GM12875 (cell line): ENCODE results near the gene NAB2.

ENCODE experiments used
- H3K4me3 ChIP-seq: one replicate; pipeline ENCODE4 v1.5.1; 2011; ENCODE audit warnings: low read depth, low read length, control low read depth
- TF ChIP-seq, protein P1 (sequence below): IDR thresholded peaks from 2 replicates; pipeline ENCODE4 v1.5.1; 2011; ENCODE audit warnings: low read depth, mild to moderate bottlenecking, control low read depth, inconsistent platforms, low read length, moderate library complexity, borderline replicate concordance; ENCODE audit not compliant: insufficient read depth

The NAB2 gene

DNA sequence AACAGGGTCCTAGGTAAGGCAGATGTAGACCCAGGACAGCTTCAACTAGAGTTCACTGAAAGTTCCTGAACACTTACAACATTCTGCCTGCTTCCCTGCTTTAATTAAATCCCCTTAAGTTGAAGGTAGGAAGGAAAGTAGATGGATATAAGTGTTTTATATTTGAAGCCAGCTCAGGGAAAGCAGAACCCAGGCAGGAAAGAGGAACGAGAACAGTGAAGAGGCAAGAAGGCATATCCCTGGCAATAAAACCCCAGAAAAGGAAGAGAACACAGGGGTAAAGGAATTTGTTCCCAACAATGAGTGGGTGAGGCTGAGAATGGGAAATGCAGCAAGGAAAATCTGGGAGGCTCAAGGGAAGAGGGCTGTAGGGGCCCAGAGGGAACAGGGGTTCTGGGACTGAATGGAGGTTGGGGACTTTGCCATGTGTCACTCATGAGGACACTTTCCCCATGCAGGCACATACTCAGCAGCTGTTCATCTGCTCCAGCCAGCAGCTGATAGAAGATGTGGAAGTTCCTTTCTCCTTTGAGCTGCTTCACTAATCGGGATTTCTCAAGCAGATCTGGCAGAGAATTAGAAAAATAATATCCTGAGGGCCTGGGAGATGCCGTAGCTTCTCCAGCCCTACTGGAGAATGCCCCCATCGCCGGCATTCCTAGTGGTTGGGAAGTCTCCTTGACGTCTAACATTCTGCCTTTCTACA, 42.7 kb upstream of the NAB2 start:
- H3K4me3 ChIP-seq = no peak overlapping the region
- TF ChIP-seq, protein P1, sequence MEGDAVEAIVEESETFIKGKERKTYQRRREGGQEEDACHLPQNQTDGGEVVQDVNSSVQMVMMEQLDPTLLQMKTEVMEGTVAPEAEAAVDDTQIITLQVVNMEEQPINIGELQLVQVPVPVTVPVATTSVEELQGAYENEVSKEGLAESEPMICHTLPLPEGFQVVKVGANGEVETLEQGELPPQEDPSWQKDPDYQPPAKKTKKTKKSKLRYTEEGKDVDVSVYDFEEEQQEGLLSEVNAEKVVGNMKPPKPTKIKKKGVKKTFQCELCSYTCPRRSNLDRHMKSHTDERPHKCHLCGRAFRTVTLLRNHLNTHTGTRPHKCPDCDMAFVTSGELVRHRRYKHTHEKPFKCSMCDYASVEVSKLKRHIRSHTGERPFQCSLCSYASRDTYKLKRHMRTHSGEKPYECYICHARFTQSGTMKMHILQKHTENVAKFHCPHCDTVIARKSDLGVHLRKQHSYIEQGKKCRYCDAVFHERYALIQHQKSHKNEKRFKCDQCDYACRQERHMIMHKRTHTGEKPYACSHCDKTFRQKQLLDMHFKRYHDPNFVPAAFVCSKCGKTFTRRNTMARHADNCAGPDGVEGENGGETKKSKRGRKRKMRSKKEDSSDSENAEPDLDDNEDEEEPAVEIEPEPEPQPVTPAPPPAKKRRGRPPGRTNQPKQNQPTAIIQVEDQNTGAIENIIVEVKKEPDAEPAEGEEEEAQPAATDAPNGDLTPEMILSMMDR = no peak

DNA sequence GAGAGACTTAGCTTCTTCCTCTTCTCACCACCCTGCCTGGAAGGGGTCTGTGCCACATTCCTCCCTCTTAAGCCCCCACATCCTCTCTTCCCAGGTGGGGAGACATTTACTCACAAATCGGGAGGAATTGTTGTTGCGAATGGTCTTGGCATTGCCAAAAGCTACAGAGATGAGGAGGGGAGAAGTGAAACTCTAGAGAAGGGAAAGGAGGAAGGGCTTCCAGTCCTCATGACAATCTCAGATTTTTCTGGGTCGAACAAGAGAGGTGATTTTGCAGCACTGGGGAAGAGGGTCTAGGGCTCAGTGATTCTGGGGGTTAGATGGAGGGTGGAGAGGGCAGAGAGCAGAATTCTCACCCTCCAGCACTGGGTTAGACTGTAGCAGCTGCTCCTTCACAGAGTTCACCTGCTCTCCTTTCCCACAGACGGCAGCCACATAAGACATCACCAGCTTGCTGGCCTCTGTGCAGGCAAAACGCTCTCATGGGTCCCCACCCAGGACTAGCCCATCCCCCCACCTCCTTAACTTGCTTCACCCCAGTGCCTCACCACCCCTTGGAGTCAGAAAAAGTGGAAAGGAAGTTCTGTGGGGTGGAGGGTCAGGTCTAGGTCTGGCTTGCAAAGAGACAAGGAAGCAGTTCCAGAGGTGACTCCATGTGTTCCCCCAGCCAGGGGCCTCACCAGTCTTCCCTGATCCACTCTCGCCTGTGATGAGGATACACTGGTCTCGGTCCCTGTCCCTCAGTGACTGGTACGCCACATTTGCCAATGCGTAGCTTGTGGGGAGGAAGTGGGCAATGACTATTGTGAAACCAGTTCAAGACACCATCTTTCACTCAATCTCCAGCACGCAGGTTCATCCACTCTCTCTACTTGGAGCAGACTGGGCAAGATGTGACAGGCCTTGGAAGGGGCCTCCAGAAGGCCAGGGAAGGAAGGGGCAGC, 41.7 kb upstream of the NAB2 start:
- no peak overlapping the region for H3K4me3 ChIP-seq
- TF ChIP-seq, protein P1 = no peak

GRCh38 chr12:57047981-57048380, 40.9 kb upstream of the NAB2 start:
- no peak overlapping the region for H3K4me3 ChIP-seq
- TF ChIP-seq, protein P1 = no peak

DNA sequence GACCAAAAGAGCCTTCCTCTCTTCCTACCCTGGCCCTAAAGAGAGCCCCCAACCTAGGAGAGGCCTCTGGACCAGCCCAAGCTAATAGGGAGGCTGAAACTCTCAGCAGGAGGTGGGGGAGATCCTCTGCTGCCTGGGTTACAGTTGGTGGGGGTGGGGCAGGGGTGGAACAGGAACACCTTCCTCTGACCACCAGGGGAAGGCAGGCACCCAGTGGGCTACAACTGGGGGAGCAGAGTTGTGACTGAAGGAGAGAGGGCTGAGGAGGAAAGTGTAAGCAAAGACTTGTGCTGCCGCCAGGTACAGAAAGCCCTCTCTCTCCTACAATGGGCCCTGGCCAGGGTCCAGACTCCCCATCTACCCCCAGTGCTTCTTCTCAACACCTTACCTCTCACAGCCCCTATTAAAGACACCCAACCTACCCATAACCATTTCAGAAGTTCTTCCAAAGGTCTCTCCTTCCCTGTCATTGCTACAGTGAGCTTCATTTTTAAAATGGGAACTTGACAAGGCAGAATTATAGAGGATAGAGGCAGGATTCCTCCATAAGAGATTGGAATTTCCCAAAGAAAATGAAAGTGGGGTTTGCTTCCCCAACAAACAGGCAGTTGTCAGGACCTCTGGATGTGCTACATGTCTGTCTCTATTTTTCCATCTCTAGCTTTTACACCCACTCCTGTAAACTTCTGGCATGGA, 40.3 kb upstream of the NAB2 start:
- TF ChIP-seq, protein P1 = no peak
- no peak overlapping the region for H3K4me3 ChIP-seq

GRCh38 chr12:57049119-57049446, 39.8 kb upstream of the NAB2 start:
- TF ChIP-seq, protein P1 = no peak

GRCh38 chr12:57049890-57050289, 39.0 kb upstream of the NAB2 start, which contains the start of gene MYO1A:
MYO1A (minus strand) TSS chr12:57050129; CDS start chr12:57048323, 1,806 bp downstream.
- TF ChIP-seq, protein P1 = no peak
- H3K4me3 ChIP-seq = no peak within 1 kb of the TSS

More at GRCh38 chr12:57049119-57049446, 39.8 kb upstream of the NAB2 start:
- H3K4me3 ChIP-seq = no peak overlapping the region
